Immature natural killer cell (primary cell): ENCODE measurements around the gene MAP2K4. TPM values are rescaled to one million over a fixed set of nuclear protein-coding genes. Genes with fewer than 3 reads are reported as not detected.
A peak's percentile ranks its signal among the peaks of the same experiment; 100 is the strongest.

Experiments used
- DNase-seq, 3 donors: peaks; one replicate each; pipeline ENCODE4 v3.0.0; 2022; ENCODE audit warnings: mixed read lengths in 1 of 3
- H3K27ac Mint-ChIP-seq, 6 donors: one replicate each; pipeline ENCODE4 v1.8.0; 2020; ENCODE audit warnings: mixed read lengths in 6 of 6, mild to moderate bottlenecking in 5 of 6, inconsistent platforms in 4 of 6, moderate library complexity in 3 of 6
- H3K27me3 Mint-ChIP-seq, 3 donors: one replicate each; pipeline ENCODE4 v1.8.0; 2020 to 2021; ENCODE audit warnings: low read depth in 3 of 3, mild to moderate bottlenecking in 3 of 3, mixed read lengths in 3 of 3, moderate library complexity in 3 of 3, inconsistent platforms in 1 of 3
- H3K36me3 Mint-ChIP-seq, 3 donors: one replicate each; pipeline ENCODE4 v1.8.0; 2020; ENCODE audit warnings: mixed read lengths in 3 of 3, inconsistent platforms in 2 of 3, mild to moderate bottlenecking in 2 of 3
- H3K4me1 Mint-ChIP-seq, 2 donors: one replicate each; pipeline ENCODE4 v1.8.0; 2020; ENCODE audit warnings: inconsistent platforms in 2 of 2, mild to moderate bottlenecking in 2 of 2, mixed read lengths in 2 of 2, moderate library complexity in 1 of 2
- H3K4me3 Mint-ChIP-seq, 5 donors: one replicate each; pipeline ENCODE4 v1.8.0; 2020; ENCODE audit warnings: mild to moderate bottlenecking in 5 of 5, mixed read lengths in 5 of 5, inconsistent platforms in 3 of 5, moderate library complexity in 3 of 5
- H3K9me3 Mint-ChIP-seq, 6 donors: one replicate each; pipeline ENCODE4 v1.8.0; 2020; ENCODE audit warnings: mild to moderate bottlenecking in 6 of 6, mixed read lengths in 6 of 6, inconsistent platforms in 4 of 6, moderate library complexity in 3 of 6
- polyA plus RNA-seq, 3 donors: library from polyadenylated mRNA; unstranded; fragments of 300-500 nt; fragmentation: Illumina TruSeq; gene quantifications; one replicate each; pipeline ENCODE4 v1.2.3, GENCODE V29; 2021

The MAP2K4 gene
- polyA plus RNA-seq, 3 donors from 2014 or later: 21.2 to 29.5 (median 26.2) TPM

- Mint-ChIP-seq H3K4me1 (peaks cover 14 to 30% of the 10 kb centered on the region in 2 donors), H3K27ac (no peak overlapping the region), H3K4me3 (no peak overlapping the region), H3K27me3 (peaks cover 3 to 13% (median 8%) of the 10 kb centered on the region in 3 donors), H3K9me3 (no peaks in the 10 kb centered on the region), H3K36me3 (no peaks in the 10 kb centered on the region)
- no peak for DNase-seq
These were observed 21.0 kb upstream of the MAP2K4 start for GRCh38 chr17:11999696-12000095.

GRCh38 chr17:12007466-12007865 lies 13.2 kb upstream of the MAP2K4 start:
- Mint-ChIP-seq H3K4me1 (no peaks in the 10 kb centered on the region), H3K36me3 (no peaks in the 10 kb centered on the region), H3K9me3 (no peaks in the 10 kb centered on the region), H3K27me3 (peaks cover 0 to 2% (median 0%) of the 10 kb centered on the region in 3 donors), H3K4me3 (no peak overlapping the region), H3K27ac (no peak overlapping the region)
- no peak for DNase-seq

GRCh38 chr17:12021623-12022140 lies 1.0 kb downstream of the MAP2K4 start:
- no peak for DNase-seq
- no peaks in the 10 kb centered on the region for H3K9me3 Mint-ChIP-seq
- no peaks in the 10 kb centered on the region for H3K36me3 Mint-ChIP-seq
- peaks cover 2% of the 10 kb centered on the region in 3 donors for H3K27me3 Mint-ChIP-seq
- H3K4me3 Mint-ChIP-seq: peak overlapping the region; percentile 77 to 84 (median 83)
- peaks cover 35 to 52% of the 10 kb centered on the region in 2 donors for H3K4me1 Mint-ChIP-seq
- H3K27ac Mint-ChIP-seq: peak overlapping the region; percentile 66 to 83 (median 70)

GRCh38 chr17:12022310-12022709 lies 1.6 kb downstream of the MAP2K4 start:
- H3K36me3 Mint-ChIP-seq: no peaks in the 10 kb centered on the region
- H3K9me3 Mint-ChIP-seq: no peaks in the 10 kb centered on the region
- no peak for DNase-seq
- H3K4me1 Mint-ChIP-seq: peaks cover 39 to 58% of the 10 kb centered on the region in 2 donors
- H3K27ac Mint-ChIP-seq: peak overlapping the region in 3 of 6 donors; percentile 11 to 71 (median 61)
- H3K27me3 Mint-ChIP-seq: peaks cover 2% of the 10 kb centered on the region in 3 donors
- H3K4me3 Mint-ChIP-seq: peak overlapping the region; percentile 7 to 84 (median 83)

- Mint-ChIP-seq H3K27ac (no peak overlapping the region), H3K9me3 (no peaks in the 10 kb centered on the region), H3K36me3 (no peaks in the 10 kb centered on the region), H3K4me3 (no peak overlapping the region), H3K4me1 (peaks cover 48 to 71% of the 10 kb centered on the region in 2 donors), H3K27me3 (peaks cover 2% of the 10 kb centered on the region in 3 donors)
- DNase-seq: no peak
These were observed 3.6 kb downstream of the MAP2K4 start for GRCh38 chr17:12024327-12024726.

GRCh38 chr17:12027658-12028057 lies 7.0 kb downstream of the MAP2K4 start:
- Mint-ChIP-seq H3K27ac (no peak overlapping the region), H3K27me3 (no peaks in the 10 kb centered on the region), H3K9me3 (no peaks in the 10 kb centered on the region), H3K4me1 (peaks cover 44 to 67% of the 10 kb centered on the region in 2 donors), H3K36me3 (no peaks in the 10 kb centered on the region), H3K4me3 (no peak overlapping the region)
- DNase-seq: no peak

GRCh38 chr17:12028611-12029010 lies 7.9 kb downstream of the MAP2K4 start:
- Mint-ChIP-seq H3K4me3 (no peak overlapping the region), H3K36me3 (no peaks in the 10 kb centered on the region), H3K27me3 (no peaks in the 10 kb centered on the region), H3K4me1 (peaks cover 35 to 58% of the 10 kb centered on the region in 2 donors), H3K9me3 (no peaks in the 10 kb centered on the region), H3K27ac (no peak overlapping the region)
- DNase-seq: no peak

GRCh38 chr17:12034538-12034937 lies 13.9 kb downstream of the MAP2K4 start:
- no peak overlapping the region for H3K4me3 Mint-ChIP-seq
- H3K9me3 Mint-ChIP-seq: no peaks in the 10 kb centered on the region
- H3K36me3 Mint-ChIP-seq: no peaks in the 10 kb centered on the region
- no peaks in the 10 kb centered on the region for H3K27me3 Mint-ChIP-seq
- DNase-seq: no peak
- no peak overlapping the region for H3K27ac Mint-ChIP-seq
- H3K4me1 Mint-ChIP-seq: peaks cover 21 to 63% of the 10 kb centered on the region in 2 donors

GRCh38 chr17:12035673-12036072 lies 15.0 kb downstream of the MAP2K4 start:
- Mint-ChIP-seq H3K27ac (no peak overlapping the region), H3K4me1 (peaks cover 18 to 65% of the 10 kb centered on the region in 2 donors), H3K36me3 (no peaks in the 10 kb centered on the region), H3K9me3 (no peaks in the 10 kb centered on the region), H3K4me3 (no peak overlapping the region), H3K27me3 (no peaks in the 10 kb centered on the region)
- no peak for DNase-seq

GRCh38 chr17:12037970-12038369 lies 17.3 kb downstream of the MAP2K4 start:
- Mint-ChIP-seq H3K9me3 (no peaks in the 10 kb centered on the region), H3K4me1 (peaks cover 20 to 68% of the 10 kb centered on the region in 2 donors), H3K27me3 (no peaks in the 10 kb centered on the region), H3K27ac (no peak overlapping the region), H3K36me3 (no peaks in the 10 kb centered on the region), H3K4me3 (no peak overlapping the region)
- no peak for DNase-seq

- peaks cover 0 to 2% (median 0%) of the 10 kb centered on the region in 3 donors for H3K27me3 Mint-ChIP-seq
- H3K4me3 Mint-ChIP-seq: no peak overlapping the region
- H3K4me1 Mint-ChIP-seq: peaks cover 31 to 83% of the 10 kb centered on the region in 2 donors
- DNase-seq: no peak
- no peaks in the 10 kb centered on the region for H3K9me3 Mint-ChIP-seq
- H3K27ac Mint-ChIP-seq: no peak overlapping the region
- no peaks in the 10 kb centered on the region for H3K36me3 Mint-ChIP-seq
These were observed 19.8 kb downstream of the MAP2K4 start for GRCh38 chr17:12040478-12040877.

GRCh38 chr17:12041312-12041711 lies 20.6 kb downstream of the MAP2K4 start:
- Mint-ChIP-seq H3K27me3 (peaks cover 0 to 2% (median 0%) of the 10 kb centered on the region in 3 donors), H3K36me3 (no peaks in the 10 kb centered on the region), H3K27ac (peak overlapping the region in 1 of 6 donors; percentile 68), H3K4me3 (no peak overlapping the region), H3K9me3 (no peaks in the 10 kb centered on the region), H3K4me1 (peaks cover 38 to 90% of the 10 kb centered on the region in 2 donors)
- no peak for DNase-seq

GRCh38 chr17:12043702-12044101 lies 23.0 kb downstream of the MAP2K4 start:
- H3K27me3 Mint-ChIP-seq: peaks cover 0 to 3% (median 2%) of the 10 kb centered on the region in 3 donors
- no peaks in the 10 kb centered on the region for H3K9me3 Mint-ChIP-seq
- H3K4me1 Mint-ChIP-seq: peaks cover 48 to 88% of the 10 kb centered on the region in 2 donors
- no peaks in the 10 kb centered on the region for H3K36me3 Mint-ChIP-seq
- DNase-seq: no peak
- no peak overlapping the region for H3K4me3 Mint-ChIP-seq
- no peak overlapping the region for H3K27ac Mint-ChIP-seq

- Mint-ChIP-seq H3K36me3 (no peaks in the 10 kb centered on the region), H3K4me3 (no peak overlapping the region), H3K4me1 (peaks cover 59 to 89% of the 10 kb centered on the region in 2 donors), H3K27ac (no peak overlapping the region), H3K9me3 (no peaks in the 10 kb centered on the region), H3K27me3 (peaks cover 0 to 3% (median 2%) of the 10 kb centered on the region in 3 donors)
- DNase-seq: no peak
These were observed 26.1 kb downstream of the MAP2K4 start for GRCh38 chr17:12046786-12047185.
